Suprapubic skin (tissue), 3 donors: Measurements from ENCODE around the gene LGALS1.

Experiments used
- CTCF ChIP-seq, 2 donors: fragments of 200-600 bp in 1 of 2; fragments of 450-650 bp in 1 of 2; sonication (generic) in 1 of 2; IDR thresholded peaks; one replicate each; pipeline ENCODE4 v1.5.1; 2016 to 2019; ENCODE audit warnings: antibody characterized with exemption in 2 of 2, mild to moderate bottlenecking in 1 of 2, moderate library complexity in 1 of 2
- EP300 ChIP-seq: sonication (generic); formaldehyde crosslinking; IDR thresholded peaks from one replicate; pipeline ENCODE4 v1.6.1; 2017; ENCODE audit warnings: antibody characterized with exemption

GRCh38 chr22:37708580-37709444 lies 33.4 kb downstream of the LGALS1 start:
- TF ChIP-seq EP300 (no peak), CTCF (IDR thresholded peaks at IDR 0.05) (no peak)
